GM12878 (cell line): Measurements from ENCODE around the gene AURKAIP1. TPM values are rescaled to one million over a fixed set of nuclear protein-coding genes. Genes with fewer than 3 reads are reported as not detected.

ENCODE experiments used
- ATAC-seq: fragments of 200-7000 bp; cut with Tn5 transposase; 3 replicates; pipeline ENCODE4 v1.9.1; 2020; ENCODE audit warnings: mild to moderate bottlenecking, moderate library complexity
- BruUV-seq: library from RNA; stranded (reverse); fragments of 400-500 nt; replicated peaks from 2 replicates; lab custom pipeline; 2021; lab: Mats Ljungman, UMichigan
- CTCF ChIA-PET: fragments of 300-600 bp; sonication (Branson Sonifier 250); formaldehyde crosslinking; extraction: SDS; loops from one replicate; lab custom pipeline; 2021; ENCODE audit warnings: inconsistent platforms; lab: Yijun Ruan, JAX
- POLR2A ChIA-PET: fragments of 350-600 bp; formaldehyde crosslinking; extraction: SDS; loops from one replicate; lab custom pipeline; 2021; ENCODE audit warnings: inconsistent platforms; lab: Charles Lee
- RAD21 ChIA-PET: fragments of 300-600 bp; sonication (Branson Sonifier 250); formaldehyde crosslinking; loops from one replicate; lab custom pipeline; 2023; ENCODE audit warnings: antibody characterized with exemption; ENCODE audit not compliant: unreplicated experiment; lab: Charles Lee
- SMC1A ChIA-PET: fragments of 300-600 bp; sonication (Branson Sonifier 250); formaldehyde crosslinking; loops from one replicate; lab custom pipeline; 2023; ENCODE audit not compliant: unreplicated experiment, uncharacterized antibody; lab: Charles Lee
- DNase-seq: peaks from one replicate; pipeline ENCODE4 v3.0.0-alpha.2; 2011; ENCODE audit warnings: low read depth, low spot score
- FAIRE-seq: peaks from 3 replicates; lab custom pipeline; 2011; peaks lifted over from hg19 to GRCh38; lab: Jason Lieb, UNC
- H2AFZ ChIP-seq: 2 replicates; pipeline ENCODE4 v1.6.0; 2011; ENCODE audit warnings: low read depth, low read length, control low read depth; ENCODE audit not compliant: control insufficient read depth
- H3K27ac ChIP-seq: 2 replicates; pipeline ENCODE4 v1.5.1; 2011; ENCODE audit warnings: control low read depth; ENCODE audit not compliant: control insufficient read depth, insufficient read depth
- H3K27me3 ChIP-seq, 2 experiments: replicated peaks in 1 of 2; 2 replicates each; pipeline versions ENCODE4 v1.6.0 to v1.6.1; 2011; ENCODE audit warnings: low read length in 1 of 2; ENCODE audit not compliant: control insufficient read depth in 2 of 2, insufficient read depth in 2 of 2
- H3K36me3 ChIP-seq, 2 experiments: 2 replicates each; pipeline ENCODE4 v1.5.1; 2011; ENCODE audit warnings: low read length in 1 of 2; ENCODE audit not compliant: control insufficient read depth in 2 of 2, insufficient read depth in 2 of 2
- H3K4me1 ChIP-seq: 2 replicates; pipeline ENCODE4 v1.6.1; 2011; ENCODE audit warnings: mild to moderate bottlenecking, low read length, moderate library complexity, mixed read lengths; ENCODE audit not compliant: control insufficient read depth, insufficient read depth
- H3K4me2 ChIP-seq: 2 replicates; pipeline ENCODE4 v1.6.0; 2011; ENCODE audit warnings: control low read depth; ENCODE audit not compliant: control insufficient read depth, insufficient read depth
- H3K4me3 ChIP-seq: fragments of 200-600 bp; sonication (generic); 2 replicates; pipeline ENCODE4 v1.5.1; 2016
- H3K79me2 ChIP-seq: 2 replicates; pipeline ENCODE4 v1.6.0; 2011; ENCODE audit warnings: low read length; ENCODE audit not compliant: control insufficient read depth, insufficient read depth
- H3K9ac ChIP-seq: 2 replicates; pipeline ENCODE4 v1.8.0; 2011; ENCODE audit warnings: low read length, control low read depth, mixed read lengths; ENCODE audit not compliant: control insufficient read depth, insufficient read depth
- H3K9me3 ChIP-seq: replicated peaks from 3 replicates; pipeline ENCODE4 v1.5.1; 2011; ENCODE audit warnings: mild to moderate bottlenecking, low read length; ENCODE audit not compliant: control insufficient read depth, insufficient read depth
- H4K20me1 ChIP-seq: 2 replicates; pipeline ENCODE4 v1.6.0; 2011; ENCODE audit not compliant: control insufficient read depth, insufficient read depth
- ASH2L ChIP-seq: fragments of 300-600, 200-600 bp; sonication (generic); IDR thresholded peaks from 2 replicates; pipeline ENCODE4 v1.6.1; 2017; ENCODE audit warnings: low read depth, mild to moderate bottlenecking, borderline replicate concordance
- BHLHE40 ChIP-seq, 2 experiments: fragments of 450-650 bp in 1 of 2; IDR thresholded peaks; 2 replicates each; pipeline ENCODE4 v1.6.1; 2011 to 2017; ENCODE audit warnings: low read depth in 2 of 2, borderline replicate concordance in 1 of 2, improper control_type of control experiment in 1 of 2, low read length in 1 of 2, mild to moderate bottlenecking in 1 of 2
- NR2C1 ChIP-seq: fragments of 450-650 bp; IDR thresholded peaks from 2 replicates; pipeline ENCODE4 v1.6.1; 2017; ENCODE audit warnings: antibody characterized with exemption, mild to moderate bottlenecking, moderate library complexity
- SMAD5 ChIP-seq: IDR thresholded peaks from 2 replicates; pipeline ENCODE4 v1.6.1; 2016; ENCODE audit warnings: antibody characterized with exemption, low read depth
- TBL1XR1 ChIP-seq: IDR thresholded peaks from 2 replicates; pipeline ENCODE4 v1.6.1; 2012; ENCODE audit warnings: low read depth, low read length, improper control_type of control experiment
- TCF12 ChIP-seq: IDR thresholded peaks from 2 replicates; pipeline ENCODE4 v1.6.1; 2011; ENCODE audit warnings: low read depth, mild to moderate bottlenecking, low read length
- WGBS: methylation state at CpG from one replicate; pipeline ENCODE4 v1.1.6; 2016; ENCODE audit warnings: low lambda C conversion rate; ENCODE audit not compliant: insufficient replicate concordance, insufficient coverage; ENCODE audit errors: missing lambda C conversion rate; 5-methylcytosine and 5-hydroxymethylcytosine counted together
- in situ Hi-C: fragments of 300-500 bp; cut with MboI; formaldehyde crosslinking; loops from 9 replicates; pipeline ENCODE4 v1.14.3; 2018; ENCODE audit warnings: mixed read lengths
- intact Hi-C: fragments of 100-400 bp; cut with micrococcal nuclease; formaldehyde crosslinking; loops from one replicate; pipeline ENCODE4 v1.14.2; 2022; ENCODE audit not compliant: unreplicated experiment
- polyA plus RNA-seq, 11 experiments: library from polyadenylated mRNA; depleted of rRNA in 4 of 11; unstranded in 6 of 11; stranded (reverse) in 5 of 11; fragments of >200 nt; fragmentation: Nextera tagmentation in 4 of 11; fragmentation: Illumina TruSeq in 1 of 11; extraction: Ambion mirVana in 4 of 11; extraction: Trizol in 1 of 11; gene quantifications; 1 replicate in 1 of 11; 2 replicates in 10 of 11; pipeline versions ENCODE4 v1.2.1 to v1.2.3, GENCODE V29; 2011 to 2016; ENCODE audit warnings: inconsistent platforms in 2 of 11, missing spikeins in 2 of 11, low read depth in 1 of 11
- total RNA-seq, 4 experiments: library from RNA; depleted of rRNA in 3 of 4; stranded (reverse); fragments of >200 nt in 3 of 4; fragmentation: Illumina TruSeq in 1 of 4; extraction: Trizol in 1 of 4; gene quantifications; 2 replicates each; pipeline versions ENCODE4 v1.2.1 to v1.2.3, GENCODE V29; 2013 to 2021
- TF ChIP-seq, protein P1 (sequence below): fragments of 450-650 bp; IDR thresholded peaks from 2 replicates; pipeline ENCODE4 v1.6.1; 2016; ENCODE audit warnings: mild to moderate bottlenecking
- TF ChIP-seq, protein P2 (sequence below): fragments of 450-650 bp; conservative IDR thresholded peaks from 2 replicates; pipeline ENCODE4 v1.6.1; 2017; ENCODE audit warnings: mild to moderate bottlenecking, moderate library complexity
- TF ChIP-seq, protein P3 (sequence below): IDR thresholded peaks from 2 replicates; pipeline ENCODE4 v1.6.1; 2012; ENCODE audit warnings: improper control_type of control experiment, low read depth, low read length; ENCODE audit not compliant: insufficient replicate concordance

Gene AURKAIP1
- total and polyA plus RNA-seq, 10 of the 15 experiments (the other 5 are each of a cell fraction or from before 2014, with no cell fraction given) = 6.5 to 366 (median 120) TPM

DNA sequence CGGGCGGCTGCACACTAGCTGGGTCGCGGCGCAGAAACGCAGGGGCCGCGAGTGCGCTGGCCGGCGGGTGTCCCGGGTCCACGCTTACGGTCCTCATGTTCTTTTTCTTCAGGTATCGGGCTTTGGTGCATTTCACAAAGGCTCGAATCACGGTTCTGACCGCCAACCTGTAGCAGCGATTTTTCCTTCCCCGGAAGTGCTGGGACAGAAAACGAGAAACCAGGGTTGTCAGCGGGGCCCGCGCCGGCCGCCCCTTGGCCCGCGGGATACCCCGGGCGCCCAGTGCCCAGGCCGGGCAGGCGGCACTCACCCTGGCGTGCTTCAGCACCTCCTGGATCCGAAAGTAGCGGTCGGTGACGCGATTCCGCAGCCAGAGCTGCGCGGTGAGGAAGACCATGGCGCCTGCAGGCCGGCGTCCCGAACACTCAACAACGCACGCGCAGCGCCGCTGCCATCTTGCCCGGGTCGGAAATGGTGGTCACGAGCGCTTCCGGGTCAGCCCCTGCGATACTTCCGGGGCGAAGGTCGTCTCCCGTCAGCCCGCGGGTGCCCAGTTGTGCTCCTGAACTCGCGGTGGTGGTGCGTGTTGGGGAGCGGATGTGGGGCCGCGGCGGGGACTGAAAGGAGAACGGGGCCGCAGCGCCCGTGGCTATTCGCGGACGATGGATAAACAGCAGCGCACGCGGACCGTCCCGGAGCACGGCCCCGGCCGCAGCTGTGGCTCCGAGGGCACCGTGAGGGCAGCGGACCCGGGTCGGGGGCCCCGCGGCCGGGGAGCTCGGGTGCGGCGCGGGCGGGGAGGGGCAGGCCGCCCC, 32.0 kb upstream of the AURKAIP1 start, which contains the start of gene MRPL20 (continued):
- TF ChIP-seq, protein P1, sequence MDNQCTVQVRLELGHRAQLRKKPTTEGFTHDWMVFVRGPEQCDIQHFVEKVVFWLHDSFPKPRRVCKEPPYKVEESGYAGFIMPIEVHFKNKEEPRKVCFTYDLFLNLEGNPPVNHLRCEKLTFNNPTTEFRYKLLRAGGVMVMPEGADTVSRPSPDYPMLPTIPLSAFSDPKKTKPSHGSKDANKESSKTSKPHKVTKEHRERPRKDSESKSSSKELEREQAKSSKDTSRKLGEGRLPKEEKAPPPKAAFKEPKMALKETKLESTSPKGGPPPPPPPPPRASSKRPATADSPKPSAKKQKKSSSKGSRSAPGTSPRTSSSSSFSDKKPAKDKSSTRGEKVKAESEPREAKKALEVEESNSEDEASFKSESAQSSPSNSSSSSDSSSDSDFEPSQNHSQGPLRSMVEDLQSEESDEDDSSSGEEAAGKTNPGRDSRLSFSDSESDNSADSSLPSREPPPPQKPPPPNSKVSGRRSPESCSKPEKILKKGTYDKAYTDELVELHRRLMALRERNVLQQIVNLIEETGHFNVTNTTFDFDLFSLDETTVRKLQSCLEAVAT = 0 out of 2 replicates have a peak, but pooled peaks have one; percentile 10
- peak; percentile 100 for TF ChIP-seq NR2C1
- TF ChIP-seq, protein P2, sequence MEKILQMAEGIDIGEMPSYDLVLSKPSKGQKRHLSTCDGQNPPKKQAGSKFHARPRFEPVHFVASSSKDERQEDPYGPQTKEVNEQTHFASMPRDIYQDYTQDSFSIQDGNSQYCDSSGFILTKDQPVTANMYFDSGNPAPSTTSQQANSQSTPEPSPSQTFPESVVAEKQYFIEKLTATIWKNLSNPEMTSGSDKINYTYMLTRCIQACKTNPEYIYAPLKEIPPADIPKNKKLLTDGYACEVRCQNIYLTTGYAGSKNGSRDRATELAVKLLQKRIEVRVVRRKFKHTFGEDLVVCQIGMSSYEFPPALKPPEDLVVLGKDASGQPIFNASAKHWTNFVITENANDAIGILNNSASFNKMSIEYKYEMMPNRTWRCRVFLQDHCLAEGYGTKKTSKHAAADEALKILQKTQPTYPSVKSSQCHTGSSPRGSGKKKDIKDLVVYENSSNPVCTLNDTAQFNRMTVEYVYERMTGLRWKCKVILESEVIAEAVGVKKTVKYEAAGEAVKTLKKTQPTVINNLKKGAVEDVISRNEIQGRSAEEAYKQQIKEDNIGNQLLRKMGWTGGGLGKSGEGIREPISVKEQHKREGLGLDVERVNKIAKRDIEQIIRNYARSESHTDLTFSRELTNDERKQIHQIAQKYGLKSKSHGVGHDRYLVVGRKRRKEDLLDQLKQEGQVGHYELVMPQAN = peak; percentile 65

DNA sequence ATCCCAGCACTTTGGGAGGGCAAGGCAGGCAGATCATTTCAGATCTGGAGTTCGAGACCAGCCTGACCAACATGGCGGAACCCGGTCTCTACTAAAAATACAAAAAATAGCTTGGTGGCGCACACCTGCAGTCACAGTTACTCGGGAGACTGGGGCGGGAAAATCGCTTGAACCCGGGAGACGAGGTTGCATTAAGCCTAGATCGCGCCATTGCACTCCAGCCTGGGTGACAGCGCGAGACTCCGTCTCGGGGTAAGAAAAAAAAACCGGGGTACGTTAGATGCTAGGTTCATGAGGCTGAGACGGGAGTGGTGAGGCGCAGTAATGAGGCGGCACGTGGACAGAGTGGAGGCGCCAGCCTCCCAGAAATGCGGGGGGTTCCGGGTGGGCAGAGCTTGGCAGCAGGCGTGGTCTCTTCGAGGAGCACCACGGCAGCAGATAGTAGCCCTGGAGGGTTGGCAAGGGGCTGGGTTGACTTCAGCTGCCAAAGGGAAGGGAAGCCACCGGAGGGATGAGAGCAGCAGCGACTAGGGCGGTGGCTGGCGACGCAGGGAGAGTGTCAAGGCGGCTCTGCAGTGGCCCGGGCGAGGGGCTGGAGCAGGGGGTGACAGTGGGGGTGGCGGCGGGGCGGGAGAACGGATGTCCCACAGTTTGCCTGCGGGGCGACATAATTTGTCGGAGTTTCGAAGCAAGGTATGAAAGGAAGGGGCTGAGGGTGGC, 31.3 kb upstream of the AURKAIP1 start:
- ChIA-PET POLR2A (interaction anchor here (0.6 to 2.6 kb wide), 2 partner anchors 8 to 20 kb away, joined by 3 to 15 read pairs; partner anchors contain the start of gene CCNL2), CTCF (interaction anchor here (0.6 to 2.3 kb wide), 4 partner anchors 34 to 56 kb away, joined by 3 to 7 read pairs (median 4); no protein-coding TSS in a partner anchor), RAD21 (interaction anchor here (0.8 to 1.6 kb wide), 3 partner anchors 32 to 36 kb away, joined by 3 to 8 read pairs (median 4); no protein-coding TSS in a partner anchor), SMC1A (interaction anchor here (0.9 to 1.3 kb wide), 4 partner anchors 31 to 98 kb away, joined by 3 to 5 read pairs (median 3); partner anchors contain the start of gene AURKAIP1)
- intact Hi-C loops = loop anchor here (2.0 kb wide), 1 partner anchor 35 kb away; no protein-coding TSS in a partner anchor
- Histone ChIP-seq H3K4me3 (peak overlapping the region; percentile 98), H3K9ac (peak overlapping the region; percentile 97), H3K36me3 (peaks cover 9 to 16% of the 10 kb centered on the region in 2 experiments), H3K27me3 (no peaks in the 10 kb centered on the region), H2AFZ (no peak overlapping the region; the same call in 1 of the 2 replicates), H3K4me2 (peak overlapping the region; percentile 79), H3K27ac (peak overlapping the region; percentile 93), H3K9me3 (peaks cover 2% of the 10 kb centered on the region; the same call in 2 of the 3 replicates), H3K4me1 (peaks cover 14% of the 10 kb centered on the region), H3K79me2 (peaks cover 58% of the 10 kb centered on the region), H4K20me1 (no peaks in the 10 kb centered on the region)
- 40% methylated on average over 34 of the region's 43 CpGs for WGBS
- FAIRE-seq (no peak), DNase-seq (no peak), ATAC-seq (peak; percentile 43)
- no TSS peak for BruUV-seq
- in situ Hi-C loops = no loop called here
- TF ChIP-seq ASH2L = no peak
- TF ChIP-seq, protein P3, sequence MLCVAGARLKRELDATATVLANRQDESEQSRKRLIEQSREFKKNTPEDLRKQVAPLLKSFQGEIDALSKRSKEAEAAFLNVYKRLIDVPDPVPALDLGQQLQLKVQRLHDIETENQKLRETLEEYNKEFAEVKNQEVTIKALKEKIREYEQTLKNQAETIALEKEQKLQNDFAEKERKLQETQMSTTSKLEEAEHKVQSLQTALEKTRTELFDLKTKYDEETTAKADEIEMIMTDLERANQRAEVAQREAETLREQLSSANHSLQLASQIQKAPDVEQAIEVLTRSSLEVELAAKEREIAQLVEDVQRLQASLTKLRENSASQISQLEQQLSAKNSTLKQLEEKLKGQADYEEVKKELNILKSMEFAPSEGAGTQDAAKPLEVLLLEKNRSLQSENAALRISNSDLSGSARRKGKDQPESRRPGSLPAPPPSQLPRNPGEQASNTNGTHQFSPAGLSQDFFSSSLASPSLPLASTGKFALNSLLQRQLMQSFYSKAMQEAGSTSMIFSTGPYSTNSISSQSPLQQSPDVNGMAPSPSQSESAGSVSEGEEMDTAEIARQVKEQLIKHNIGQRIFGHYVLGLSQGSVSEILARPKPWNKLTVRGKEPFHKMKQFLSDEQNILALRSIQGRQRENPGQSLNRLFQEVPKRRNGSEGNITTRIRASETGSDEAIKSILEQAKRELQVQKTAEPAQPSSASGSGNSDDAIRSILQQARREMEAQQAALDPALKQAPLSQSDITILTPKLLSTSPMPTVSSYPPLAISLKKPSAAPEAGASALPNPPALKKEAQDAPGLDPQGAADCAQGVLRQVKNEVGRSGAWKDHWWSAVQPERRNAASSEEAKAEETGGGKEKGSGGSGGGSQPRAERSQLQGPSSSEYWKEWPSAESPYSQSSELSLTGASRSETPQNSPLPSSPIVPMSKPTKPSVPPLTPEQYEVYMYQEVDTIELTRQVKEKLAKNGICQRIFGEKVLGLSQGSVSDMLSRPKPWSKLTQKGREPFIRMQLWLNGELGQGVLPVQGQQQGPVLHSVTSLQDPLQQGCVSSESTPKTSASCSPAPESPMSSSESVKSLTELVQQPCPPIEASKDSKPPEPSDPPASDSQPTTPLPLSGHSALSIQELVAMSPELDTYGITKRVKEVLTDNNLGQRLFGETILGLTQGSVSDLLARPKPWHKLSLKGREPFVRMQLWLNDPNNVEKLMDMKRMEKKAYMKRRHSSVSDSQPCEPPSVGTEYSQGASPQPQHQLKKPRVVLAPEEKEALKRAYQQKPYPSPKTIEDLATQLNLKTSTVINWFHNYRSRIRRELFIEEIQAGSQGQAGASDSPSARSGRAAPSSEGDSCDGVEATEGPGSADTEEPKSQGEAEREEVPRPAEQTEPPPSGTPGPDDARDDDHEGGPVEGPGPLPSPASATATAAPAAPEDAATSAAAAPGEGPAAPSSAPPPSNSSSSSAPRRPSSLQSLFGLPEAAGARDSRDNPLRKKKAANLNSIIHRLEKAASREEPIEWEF = no peak
- peak; percentile 16 to 40; a peak in 1 of 4 replicates for TF ChIP-seq BHLHE40 (IDR thresholded peaks at IDR 0.05; ENCODE audit: borderline replicate concordance in 1 of 2, low read depth in 2 of 2, low read length in 1 of 2)
- TF ChIP-seq TBL1XR1 = no peak
- TF ChIP-seq TCF12 = no peak
- TF ChIP-seq SMAD5 = 0 out of 2 replicates have a peak, but pooled peaks have one; percentile 32
